Measurements from ENCODE around the gene TBC1D2.

DNA sequence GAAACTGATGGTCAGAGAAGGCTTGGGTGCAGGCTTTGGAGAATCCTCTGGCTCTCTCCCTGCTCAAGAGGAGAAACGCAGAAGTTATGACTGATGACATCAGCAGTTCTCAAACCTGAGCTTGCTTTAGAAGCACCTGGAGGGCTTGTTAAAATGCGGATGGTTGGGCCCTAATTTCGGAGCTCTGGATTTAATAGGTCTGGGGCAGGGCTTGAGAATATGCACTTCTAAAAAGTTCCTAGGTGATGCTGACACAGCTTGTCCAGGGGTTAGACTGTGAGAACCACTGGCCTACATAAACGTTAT is 26.4 kb downstream of the TBC1D2 start:
- TF ChIP-seq, protein P1, sequence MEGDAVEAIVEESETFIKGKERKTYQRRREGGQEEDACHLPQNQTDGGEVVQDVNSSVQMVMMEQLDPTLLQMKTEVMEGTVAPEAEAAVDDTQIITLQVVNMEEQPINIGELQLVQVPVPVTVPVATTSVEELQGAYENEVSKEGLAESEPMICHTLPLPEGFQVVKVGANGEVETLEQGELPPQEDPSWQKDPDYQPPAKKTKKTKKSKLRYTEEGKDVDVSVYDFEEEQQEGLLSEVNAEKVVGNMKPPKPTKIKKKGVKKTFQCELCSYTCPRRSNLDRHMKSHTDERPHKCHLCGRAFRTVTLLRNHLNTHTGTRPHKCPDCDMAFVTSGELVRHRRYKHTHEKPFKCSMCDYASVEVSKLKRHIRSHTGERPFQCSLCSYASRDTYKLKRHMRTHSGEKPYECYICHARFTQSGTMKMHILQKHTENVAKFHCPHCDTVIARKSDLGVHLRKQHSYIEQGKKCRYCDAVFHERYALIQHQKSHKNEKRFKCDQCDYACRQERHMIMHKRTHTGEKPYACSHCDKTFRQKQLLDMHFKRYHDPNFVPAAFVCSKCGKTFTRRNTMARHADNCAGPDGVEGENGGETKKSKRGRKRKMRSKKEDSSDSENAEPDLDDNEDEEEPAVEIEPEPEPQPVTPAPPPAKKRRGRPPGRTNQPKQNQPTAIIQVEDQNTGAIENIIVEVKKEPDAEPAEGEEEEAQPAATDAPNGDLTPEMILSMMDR (IDR thresholded peaks at IDR 0.05; ENCODE audit: extremely low read depth in 1 of 2, insufficient read depth in 1 of 2, low read depth in 1 of 2, low read length in 2 of 2): no peak
- TF ChIP-seq POLR2A (IDR thresholded peaks at IDR 0.05; ENCODE audit: low read depth, low read length) (no peak), EZH2 (IDR thresholded peaks at IDR 0.05; ENCODE audit: borderline replicate concordance, low read depth, low read length, severe bottlenecking) (no peak), POLR2AphosphoS5 (IDR thresholded peaks at IDR 0.05; ENCODE audit: insufficient read depth, low read depth, low read length) (no peak), JUN (IDR thresholded peaks at IDR 0.05; ENCODE audit: borderline replicate concordance, insufficient read depth, insufficient read length, low read depth) (no peak), GATA2 (IDR thresholded peaks at IDR 0.05; ENCODE audit: insufficient read depth, insufficient read length, low read depth, low read length) (no peak), MYC (IDR thresholded peaks at IDR 0.05; ENCODE audit: low read depth, low read length) (no peak), FOS (IDR thresholded peaks at IDR 0.05; ENCODE audit: borderline replicate concordance, insufficient read depth, low read length) (no peak)
- TF ChIP-seq, protein P2, sequence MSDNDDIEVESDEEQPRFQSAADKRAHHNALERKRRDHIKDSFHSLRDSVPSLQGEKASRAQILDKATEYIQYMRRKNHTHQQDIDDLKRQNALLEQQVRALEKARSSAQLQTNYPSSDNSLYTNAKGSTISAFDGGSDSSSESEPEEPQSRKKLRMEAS (IDR thresholded peaks at IDR 0.05; ENCODE audit: insufficient read depth, insufficient read length): no peak

All from endothelial cell of umbilical vein (primary cell).